Activated T-cell treated with anti-CD3 and anti-CD28 coated beads for 48 hours (primary cell): ENCODE data around the gene FMO3.

Experiments
- DNase-seq: peaks from one replicate; pipeline ENCODE4 v3.0.0-alpha.2; 2020; ENCODE audit warnings: low read depth

The FMO3 gene

DNA sequence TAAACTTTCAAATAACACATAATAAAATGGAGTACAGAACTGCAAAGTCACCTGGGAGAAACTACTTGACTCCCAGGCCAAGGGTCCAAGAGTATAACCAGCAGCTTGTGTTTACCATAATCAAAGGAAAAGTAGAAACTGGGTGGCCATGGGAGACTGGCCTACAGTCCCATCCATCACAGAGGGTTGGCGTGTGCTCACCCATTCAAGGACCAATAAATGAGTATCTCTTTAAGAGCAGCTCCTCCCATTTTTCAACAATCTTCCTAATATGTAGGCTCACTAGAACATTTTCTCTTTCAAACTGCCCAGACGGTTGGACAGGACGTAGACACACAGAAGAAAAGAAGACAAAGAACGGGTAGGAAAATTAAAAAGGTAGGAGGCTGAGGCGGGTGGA, at the start of gene FMO3:
FMO3 (plus strand) TSS at position 302 of the 400 bp plus-strand sequence. CDS start 1,754 bp downstream, outside the sequence.
- DNase-seq, result no peak

DNA sequence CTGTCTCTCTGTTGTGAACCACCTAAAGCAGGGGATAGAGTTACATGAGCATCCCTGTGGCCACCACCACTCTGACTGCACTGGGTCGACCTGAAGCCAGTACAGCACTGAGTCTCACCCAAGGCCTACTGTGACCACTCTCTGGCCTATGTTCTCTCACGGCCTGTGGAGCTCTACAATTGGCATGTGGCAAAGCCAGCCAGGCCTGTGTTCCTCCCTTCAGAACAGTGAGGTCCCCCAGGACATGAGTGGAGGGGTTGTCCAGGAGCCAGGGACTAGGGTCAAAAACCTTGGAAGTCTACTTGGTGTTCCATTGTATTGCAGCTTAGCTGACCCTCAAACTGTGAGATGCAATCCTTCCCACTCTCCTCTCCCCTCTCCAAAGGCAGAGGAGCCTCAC, 42.7 kb upstream of the FMO3 start:
- no peak for DNase-seq

DNA sequence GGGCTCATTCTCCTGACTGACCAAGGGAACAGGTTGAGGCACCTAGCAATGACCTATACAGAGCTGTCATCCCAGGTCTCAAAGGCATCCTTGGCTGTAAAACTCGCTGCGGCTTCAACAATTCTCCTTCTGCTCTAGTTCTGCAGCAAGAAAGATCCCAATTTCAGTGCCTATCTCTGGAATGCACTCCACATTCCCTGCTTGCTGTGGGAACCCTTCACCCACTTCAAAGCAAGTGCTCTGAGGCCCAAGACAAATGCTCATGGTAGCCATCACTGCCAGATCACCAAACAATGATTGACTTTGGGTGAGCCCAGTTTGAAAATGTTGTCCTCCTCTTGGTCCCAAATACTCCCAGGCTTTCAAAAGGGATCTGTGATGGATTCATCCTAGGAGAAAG, 37.7 kb upstream of the FMO3 start:
- DNase-seq, result no peak

DNA sequence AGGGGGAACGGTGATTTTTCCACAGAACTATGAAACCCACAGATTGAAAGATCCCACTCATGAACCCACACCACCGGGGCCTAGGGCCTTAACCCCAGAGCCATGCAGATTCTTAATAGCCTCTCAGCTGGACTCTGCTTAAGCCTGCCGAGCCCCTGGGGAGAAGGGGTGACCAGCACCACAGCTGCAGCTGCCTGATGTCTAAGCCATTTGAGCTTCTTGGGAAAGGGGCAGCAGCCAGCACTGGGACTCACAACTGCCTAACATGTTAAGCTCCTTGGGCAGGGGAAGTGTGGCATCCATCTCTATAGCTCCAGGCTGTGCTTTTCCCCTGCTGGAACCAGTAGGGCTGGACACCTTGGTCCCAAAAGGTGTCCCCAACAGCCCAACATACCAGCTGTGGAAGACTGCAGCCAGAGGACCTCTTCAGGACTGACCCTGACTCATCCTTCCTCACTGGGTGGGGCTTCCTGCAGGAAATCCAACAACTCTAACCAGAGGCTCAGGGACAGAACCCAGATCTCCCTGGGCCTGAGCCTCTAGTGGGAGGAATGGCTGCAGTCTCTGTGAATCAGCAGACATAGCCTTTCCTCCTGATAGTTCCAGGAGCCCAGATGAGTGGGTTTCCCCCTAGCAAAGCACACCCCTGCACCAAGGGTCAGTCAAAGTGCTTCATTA, 34.6 kb upstream of the FMO3 start:
- DNase-seq, result no peak

DNA sequence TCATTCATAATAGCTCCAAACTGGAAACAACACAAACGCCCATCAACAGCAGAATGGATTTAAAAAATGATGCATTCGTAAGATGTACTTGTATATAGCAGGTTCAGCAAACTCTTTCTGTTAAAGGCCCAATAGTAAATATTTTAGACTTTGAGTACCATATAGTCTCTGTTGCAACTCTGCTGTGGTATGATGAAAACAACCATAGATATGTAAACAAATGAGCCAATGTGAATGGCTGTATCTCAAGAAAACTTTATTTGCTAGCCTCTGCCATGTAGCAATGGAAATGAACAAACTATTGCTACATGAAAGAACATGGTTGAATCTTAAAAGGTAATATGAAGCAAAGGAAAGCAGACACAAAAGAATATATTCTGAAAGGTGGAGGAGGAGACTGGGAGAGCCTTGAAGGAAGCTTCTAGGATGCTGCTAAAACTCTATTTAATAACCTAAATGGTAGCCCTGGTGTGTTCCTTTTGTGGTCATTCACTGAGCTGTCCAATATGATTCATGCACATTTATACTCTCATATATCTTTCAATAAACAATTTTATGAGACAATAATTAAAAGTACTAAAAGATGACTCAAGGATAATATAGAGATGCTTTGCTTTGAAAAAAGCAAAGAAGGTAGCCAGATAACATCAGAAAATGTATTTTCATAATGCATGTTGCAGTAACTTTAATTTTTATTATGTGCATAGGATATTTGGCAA, 29.1 kb upstream of the FMO3 start:
- no peak for DNase-seq

DNA sequence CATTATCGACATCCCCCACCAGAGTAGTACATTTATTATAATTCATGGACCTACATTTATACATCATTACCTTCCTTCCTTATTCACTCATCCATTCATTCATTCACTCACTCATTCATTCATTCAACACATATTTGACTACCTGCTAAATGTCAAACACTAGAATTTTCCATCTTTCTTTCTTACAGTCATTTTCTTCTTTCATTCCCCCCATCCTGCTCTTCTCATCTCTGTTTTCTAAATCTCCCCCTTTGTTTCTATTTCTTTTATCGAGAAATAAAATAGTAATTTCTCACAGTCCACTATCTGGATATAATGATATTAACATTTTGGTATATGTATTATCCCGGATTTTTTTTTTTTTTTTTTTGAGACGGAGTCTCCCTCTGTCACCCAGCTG, 27.8 kb upstream of the FMO3 start:
- DNase-seq, result no peak

DNA sequence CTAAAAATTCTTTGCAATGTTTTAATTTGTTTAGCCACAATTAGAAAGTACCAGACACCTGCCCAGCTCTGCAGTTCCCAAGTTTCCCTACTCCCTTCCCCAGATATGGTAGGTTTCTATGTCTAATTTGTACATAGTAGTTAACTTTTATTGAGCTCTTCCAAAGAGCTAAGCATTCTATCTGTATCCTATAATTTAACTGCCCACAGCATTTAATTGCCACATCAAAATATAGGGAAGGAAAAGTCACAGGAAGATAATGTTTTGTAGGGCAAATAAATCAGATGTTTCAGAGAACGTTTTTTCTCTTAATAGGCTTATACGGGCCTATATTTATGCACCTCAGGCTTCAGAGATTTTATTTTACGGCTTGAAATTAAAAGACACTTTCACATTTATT, 15.7 kb upstream of the FMO3 start:
- no peak for DNase-seq

DNA sequence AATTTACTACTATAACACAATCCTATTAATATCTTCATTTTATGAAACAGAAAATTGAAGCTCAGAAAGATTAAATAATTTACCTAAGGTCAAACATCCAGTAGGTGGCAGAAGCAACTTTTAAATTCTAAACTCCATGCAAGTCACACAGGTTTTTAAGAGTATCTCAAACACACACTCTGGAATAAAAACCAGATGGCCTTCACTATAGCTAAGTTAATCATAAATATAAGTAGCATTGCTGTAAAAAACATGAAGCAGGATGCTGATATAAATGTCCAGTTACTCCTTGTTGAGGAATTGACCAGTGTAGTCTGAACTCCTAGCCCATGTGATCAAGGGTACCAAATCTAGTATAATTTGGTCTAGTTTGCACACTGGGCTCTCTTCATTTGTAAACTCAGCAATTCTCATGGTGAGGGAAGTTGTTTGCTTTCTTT, 9.4 kb upstream of the FMO3 start:
- DNase-seq, result no peak

DNA sequence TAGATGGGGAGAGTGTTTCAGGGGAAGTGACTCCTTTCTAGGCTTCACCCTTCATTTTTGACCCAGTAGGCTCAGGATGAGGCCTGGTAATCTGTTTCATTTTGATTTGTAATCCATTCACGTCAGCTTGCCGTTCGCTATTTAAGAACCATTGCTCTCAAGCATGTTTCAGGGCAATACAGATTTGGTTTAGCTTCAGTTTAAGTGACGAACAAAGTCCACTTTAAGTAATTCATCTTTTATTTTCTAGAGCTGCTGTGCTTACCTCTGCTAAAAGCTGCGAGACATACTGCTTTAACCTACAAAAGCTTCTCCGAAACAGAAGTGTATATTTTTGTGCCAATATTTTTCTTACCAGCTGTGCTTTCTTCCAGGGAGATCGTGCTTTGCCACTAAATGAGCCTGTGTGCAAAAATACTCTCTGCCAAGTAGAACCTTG, 8.9 kb upstream of the FMO3 start:
- DNase-seq, result no peak

DNA sequence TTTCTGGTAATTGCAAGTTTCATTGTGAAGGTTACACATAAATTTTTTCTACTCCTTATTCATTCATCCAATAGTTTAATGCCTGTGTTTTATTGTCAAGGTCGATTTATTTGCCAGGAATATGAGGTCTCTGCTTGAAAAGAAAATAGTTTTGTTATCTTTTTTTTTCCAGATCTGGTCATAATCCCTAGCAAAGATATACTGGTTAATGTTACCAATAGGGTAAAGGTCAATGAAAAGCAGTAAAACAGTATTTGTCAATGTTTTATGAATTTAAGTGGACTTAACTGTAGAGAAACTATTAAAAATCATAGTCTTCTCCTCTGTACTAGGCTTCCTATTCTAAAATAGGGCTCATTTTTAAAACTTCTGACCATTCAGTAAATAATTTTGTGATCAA, 8.1 kb upstream of the FMO3 start:
- DNase-seq, result no peak

DNA sequence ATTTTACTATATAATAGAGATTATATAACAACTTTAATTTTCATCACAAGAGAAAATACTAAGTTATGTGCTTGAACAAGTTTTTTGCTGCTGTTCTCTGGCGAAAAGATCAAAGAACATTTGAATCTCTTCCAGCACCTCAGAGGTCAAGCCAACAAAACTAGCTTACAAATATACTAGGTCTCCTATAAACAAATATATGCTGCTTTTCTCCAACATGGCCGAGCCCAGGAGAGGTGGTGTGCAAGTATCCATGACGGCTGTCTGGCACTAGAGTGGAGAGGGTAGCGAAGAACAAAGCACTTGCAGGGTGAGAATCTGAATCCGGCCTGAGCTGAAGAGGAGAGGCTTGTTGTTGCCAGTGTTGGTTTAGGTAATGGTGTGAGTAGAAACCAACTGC, 7.5 kb upstream of the FMO3 start:
- DNase-seq, result no peak

DNA sequence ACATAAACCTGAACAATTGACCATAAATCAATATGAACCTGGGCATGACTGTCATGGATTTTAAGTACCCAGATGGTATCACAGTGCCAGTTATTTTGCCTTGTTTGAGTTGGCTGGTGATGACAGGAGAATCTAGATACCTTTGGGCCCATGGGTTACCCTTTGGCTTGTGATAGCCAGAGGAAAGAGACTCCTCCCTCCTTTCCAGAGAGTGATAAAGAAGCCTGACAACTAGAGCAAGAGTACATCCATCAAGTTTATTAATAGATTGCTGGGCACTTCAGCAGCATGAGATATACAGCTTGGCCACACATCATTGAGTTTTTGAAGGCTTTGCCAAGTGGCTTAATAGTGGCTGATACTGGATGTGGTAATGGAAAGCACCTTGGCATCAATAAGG, 6.6 kb upstream of the FMO3 start:
- DNase-seq, result no peak

DNA sequence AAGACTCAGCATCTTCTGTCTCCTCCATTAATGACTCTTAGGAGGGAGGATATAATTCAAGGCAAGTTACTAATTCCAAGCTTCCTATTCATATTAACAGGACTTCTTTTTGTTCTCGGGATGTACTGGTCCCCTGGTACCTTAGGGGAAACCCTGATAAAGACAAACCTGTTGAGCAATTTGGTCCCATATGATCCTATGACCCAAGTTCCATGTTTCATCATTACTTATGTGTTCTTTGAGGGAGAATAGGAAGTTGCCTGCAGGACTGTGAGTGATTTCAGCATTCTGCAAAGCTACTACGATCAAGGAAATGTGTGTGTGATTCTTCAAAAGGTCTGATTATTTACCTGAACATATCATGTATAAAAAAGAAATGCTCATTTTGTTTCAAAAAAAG, 5.8 kb upstream of the FMO3 start:
- DNase-seq, result no peak

DNA sequence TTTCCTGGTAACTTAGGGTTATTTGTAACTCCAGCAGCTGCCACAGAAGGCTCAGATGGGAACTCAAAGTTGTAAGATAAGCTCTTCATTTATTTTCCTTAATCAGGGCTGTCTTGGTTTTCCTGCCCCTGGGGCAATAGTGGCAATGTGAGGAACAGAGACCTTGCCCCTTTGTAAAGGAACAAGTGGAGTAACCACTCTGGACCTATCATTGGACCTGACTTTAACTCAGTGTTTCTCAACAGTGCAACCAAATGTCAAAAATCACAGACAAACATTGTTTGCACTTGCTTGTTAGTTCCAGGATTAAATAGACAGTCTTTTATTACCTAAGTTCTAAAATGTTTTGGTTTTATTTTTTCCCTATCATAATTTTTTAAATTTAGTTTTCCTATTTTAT, 2.8 kb upstream of the FMO3 start:
- no peak for DNase-seq

DNA sequence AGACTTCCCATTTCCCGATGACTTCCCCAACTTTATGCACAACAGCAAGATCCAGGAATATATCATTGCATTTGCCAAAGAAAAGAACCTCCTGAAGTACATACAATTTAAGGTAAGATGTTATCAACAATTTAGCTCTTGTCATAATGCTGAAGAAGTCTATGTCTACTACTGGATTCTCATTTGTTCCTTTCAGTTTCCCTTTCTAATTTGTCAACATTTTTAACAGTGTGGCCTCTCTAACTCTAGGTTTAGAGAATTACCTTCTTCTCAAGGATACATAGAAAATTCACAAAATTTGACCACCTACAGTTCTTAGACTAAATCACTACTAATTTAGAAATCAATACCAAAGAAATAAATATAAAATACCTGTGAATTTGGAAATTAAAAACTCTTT, 13.2 kb downstream of the FMO3 start:
- no peak for DNase-seq

DNA sequence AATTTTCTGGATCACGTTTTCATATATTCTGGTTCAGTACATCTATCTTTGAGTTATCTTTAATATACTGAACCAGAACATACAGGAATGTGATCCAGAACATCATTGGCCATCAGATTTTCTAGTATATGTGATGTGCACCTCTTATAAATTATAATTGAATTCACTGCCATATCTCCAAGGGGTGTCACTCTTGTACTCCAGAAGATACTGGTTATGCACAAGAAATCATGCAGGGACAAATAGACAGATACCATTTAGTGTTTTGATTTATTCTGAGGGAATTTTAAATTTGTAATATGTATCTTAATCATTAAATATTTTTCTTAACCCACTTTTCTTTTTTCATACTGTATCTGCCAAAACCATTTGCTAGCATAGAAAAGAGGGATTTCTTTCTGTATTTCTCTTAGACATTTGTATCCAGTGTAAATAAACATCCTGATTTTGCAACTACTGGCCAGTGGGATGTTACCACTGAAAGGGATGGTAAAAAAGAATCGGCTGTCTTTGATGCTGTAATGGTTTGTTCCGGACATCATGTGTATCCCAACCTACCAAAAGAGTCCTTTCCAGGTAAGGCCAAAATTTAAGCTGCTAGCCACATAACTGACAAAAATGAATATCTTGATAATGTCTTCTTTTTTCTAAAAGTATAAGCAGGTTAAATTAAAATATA, 16.7 kb downstream of the FMO3 start:
- no peak for DNase-seq

DNA sequence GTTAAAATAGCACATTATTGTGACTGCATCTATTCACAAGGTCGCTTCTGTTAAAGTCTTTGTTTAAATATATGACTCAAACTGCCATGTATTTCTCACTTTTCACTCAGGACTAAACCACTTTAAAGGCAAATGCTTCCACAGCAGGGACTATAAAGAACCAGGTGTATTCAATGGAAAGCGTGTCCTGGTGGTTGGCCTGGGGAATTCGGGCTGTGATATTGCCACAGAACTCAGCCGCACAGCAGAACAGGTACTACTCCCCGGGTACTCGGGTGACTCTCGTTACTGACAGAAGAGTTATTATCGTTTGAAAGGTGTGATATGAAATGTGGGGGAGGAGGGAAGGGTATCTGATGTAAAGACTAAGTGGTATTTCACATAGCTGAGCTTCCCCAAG, 17.3 kb downstream of the FMO3 start:
- no peak for DNase-seq

DNA sequence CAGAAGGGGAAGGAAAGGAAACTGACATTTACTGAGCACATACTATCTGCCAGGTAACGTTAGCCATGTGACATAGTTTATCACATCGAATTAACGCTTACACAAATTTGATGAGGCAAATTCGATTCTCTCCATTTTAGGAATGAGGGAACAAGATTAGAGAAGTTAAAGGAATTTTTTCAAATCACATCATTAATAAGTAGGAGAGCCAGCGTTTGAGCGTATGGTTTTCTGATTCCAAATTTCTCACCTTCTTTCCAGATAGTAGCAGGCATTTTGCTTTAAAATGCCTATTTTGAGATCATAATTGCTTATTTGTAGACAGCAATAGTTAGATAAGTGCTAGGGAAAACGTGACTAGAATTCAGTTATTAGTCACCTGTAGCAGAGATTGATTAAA, 19.3 kb downstream of the FMO3 start:
- no peak for DNase-seq

DNA sequence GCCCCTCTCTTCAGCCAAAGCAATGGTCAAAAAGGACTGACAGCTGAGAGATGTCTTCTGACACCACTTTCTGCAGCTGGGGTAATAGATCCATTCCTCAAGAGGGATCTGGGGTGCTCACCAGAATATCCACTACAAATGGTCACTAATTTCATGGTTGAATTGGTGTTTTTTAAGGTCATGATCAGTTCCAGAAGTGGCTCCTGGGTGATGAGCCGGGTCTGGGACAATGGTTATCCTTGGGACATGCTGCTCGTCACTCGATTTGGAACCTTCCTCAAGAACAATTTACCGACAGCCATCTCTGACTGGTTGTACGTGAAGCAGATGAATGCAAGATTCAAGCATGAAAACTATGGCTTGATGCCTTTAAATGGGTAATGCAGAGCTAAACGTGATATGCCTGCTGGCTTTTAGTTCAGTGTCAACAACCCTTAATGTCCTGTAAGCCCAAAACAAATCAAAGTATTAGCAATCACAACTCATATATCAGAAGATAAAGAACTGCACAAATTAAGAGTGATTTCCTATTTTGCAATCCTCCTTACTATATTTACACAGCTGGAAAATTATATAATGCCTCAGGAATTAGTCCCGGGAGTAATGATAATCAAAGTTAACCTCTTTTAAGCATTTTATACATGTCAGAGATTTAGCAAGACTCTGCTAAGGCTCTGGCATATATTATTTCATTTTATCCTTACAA, 20.1 kb downstream of the FMO3 start:
- DNase-seq, result no peak

DNA sequence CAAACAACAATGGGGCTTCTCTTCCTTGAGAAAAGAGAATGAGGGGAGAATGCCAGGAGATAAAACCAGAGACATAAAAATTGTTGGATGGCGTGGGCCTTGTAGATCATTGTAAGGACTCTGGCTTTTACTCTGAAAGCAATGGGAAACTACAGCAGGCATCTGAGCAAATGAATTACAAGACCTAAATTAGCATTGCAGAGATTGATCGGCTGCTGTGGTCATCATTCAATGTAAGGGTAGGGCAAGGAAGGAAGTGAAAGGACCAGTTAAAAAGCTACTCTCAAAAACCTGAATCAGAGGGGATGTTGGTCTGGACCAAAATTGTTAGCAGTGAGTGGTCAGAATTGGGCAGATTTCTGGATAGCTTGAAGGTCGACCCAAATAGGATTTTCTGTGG, 21.4 kb downstream of the FMO3 start:
- DNase-seq, result no peak

DNA sequence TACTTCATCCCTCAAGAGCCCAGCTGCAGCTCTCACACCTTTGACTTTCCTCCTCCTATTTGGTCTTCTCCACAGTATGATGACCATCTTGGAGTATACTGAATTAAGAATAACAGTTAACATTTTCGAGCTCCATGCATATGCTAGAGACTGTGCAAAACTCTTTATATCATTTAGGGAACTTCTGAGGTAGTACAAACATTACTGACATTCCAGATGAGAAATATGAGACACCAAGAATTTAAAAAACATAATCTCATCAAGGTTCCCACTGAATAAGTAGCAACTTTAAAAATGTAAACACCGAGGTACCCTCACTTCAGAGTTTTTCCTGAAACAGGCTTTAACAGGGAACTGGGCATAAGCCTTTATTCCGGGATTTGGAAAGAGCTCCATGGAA, 22.7 kb downstream of the FMO3 start:
- DNase-seq, result no peak

DNA sequence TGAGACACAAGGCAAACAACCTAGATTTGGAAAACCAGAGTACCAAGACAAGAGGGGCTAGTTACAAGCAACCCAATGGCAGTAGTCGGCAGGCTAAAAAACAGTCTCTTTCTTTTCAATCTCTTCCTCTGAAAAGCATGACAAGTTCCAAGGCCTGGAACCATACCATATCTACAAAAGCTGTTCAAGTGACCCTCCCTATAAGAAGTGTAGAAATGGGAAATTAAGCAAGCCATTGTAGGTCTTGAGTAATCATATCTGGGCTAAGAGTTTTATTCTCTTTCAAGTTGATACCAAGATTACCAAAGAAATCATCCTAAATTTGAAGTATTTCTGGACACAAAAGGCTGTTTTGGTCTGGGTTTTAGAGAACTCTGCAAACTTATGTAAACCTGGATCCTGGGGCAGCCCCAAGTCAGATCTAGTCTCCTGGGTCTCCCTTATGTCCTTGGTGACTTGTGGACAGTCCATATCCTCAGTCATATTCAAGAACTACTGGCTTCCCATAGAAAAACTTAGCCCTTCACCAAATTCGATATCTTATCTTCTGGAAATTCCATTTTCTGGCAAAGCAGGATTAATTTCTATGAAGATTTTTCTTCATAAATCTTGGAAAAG, 24.7 kb downstream of the FMO3 start:
- DNase-seq, result no peak
